HepG2 (cell line): Measurements from ENCODE around the gene GGNBP2. TPM values are rescaled to one million over a fixed set of nuclear protein-coding genes. Genes with fewer than 3 reads are reported as not detected.

Source experiments
- HOXA9 ChIP-seq: sonication (generic); formaldehyde crosslinking; IDR thresholded peaks from 2 replicates; pipeline ENCODE4 v1.8.1; 2022; ENCODE audit warnings: missing genetic modification reagents, mild to moderate bottlenecking, moderate library complexity, borderline replicate concordance
- KAT8 ChIP-seq: IDR thresholded peaks from 2 replicates; pipeline ENCODE4 v1.6.1; 2016; ENCODE audit warnings: missing genetic modification reagents, missing compliant biosample characterization
- MAFK ChIP-seq, 2 experiments: IDR thresholded peaks in 1 of 2; conservative IDR thresholded peaks in 1 of 2; 2 replicates each; pipeline ENCODE4 v1.6.1; 2011; ENCODE audit warnings: improper control_type of control experiment in 2 of 2, low read length in 2 of 2
- MED8 ChIP-seq: sonication (generic); formaldehyde crosslinking; IDR thresholded peaks from 2 replicates; pipeline ENCODE4 v1.8.1; 2023; ENCODE audit warnings: mild to moderate bottlenecking, missing genetic modification reagents; ENCODE audit not compliant: insufficient replicate concordance
- ONECUT2 ChIP-seq: sonication (generic); formaldehyde crosslinking; IDR thresholded peaks from 2 replicates; pipeline ENCODE4 v1.4.0; 2020; ENCODE audit warnings: missing genetic modification reagents
- SP140L ChIP-seq: sonication (generic); formaldehyde crosslinking; IDR thresholded peaks from 2 replicates; pipeline ENCODE4 v1.4.0; 2020; ENCODE audit warnings: missing genetic modification reagents, borderline replicate concordance
- ZFP41 ChIP-seq: sonication (generic); formaldehyde crosslinking; IDR thresholded peaks from 2 replicates; pipeline ENCODE4 v1.4.0; 2020; ENCODE audit warnings: mild to moderate bottlenecking, missing genetic modification reagents, borderline replicate concordance
- ZNF891 ChIP-seq: sonication (generic); formaldehyde crosslinking; IDR thresholded peaks from 2 replicates; pipeline ENCODE4 v1.5.0; 2020; ENCODE audit warnings: mild to moderate bottlenecking, missing genetic modification reagents
- polyA plus RNA-seq, 8 experiments: library from polyadenylated mRNA; depleted of rRNA in 3 of 8; stranded (reverse) in 7 of 8; unstranded in 1 of 8; fragments of >200 nt; fragmentation: Illumina TruSeq in 4 of 8; extraction: Trizol in 4 of 8; gene quantifications; 2 replicates each; pipeline versions ENCODE4 v1.2.1 to v1.2.3, GENCODE V29; 2011 to 2016; ENCODE audit warnings: low read depth in 4 of 8, missing spikeins in 1 of 8, mixed read lengths in 1 of 8; ENCODE audit not compliant: insufficient read depth in 1 of 8
- total RNA-seq, 5 experiments: library from RNA; depleted of rRNA; stranded (reverse); fragments of >200 nt; fragmentation: Illumina TruSeq; extraction: Trizol; gene quantifications; 2 replicates each; pipeline ENCODE4 v1.2.3, GENCODE V29; 2016; ENCODE audit warnings: low read depth in 1 of 5
- TF ChIP-seq, protein P1 (sequence below): sonication (generic); formaldehyde crosslinking; conservative IDR thresholded peaks from 2 replicates; pipeline ENCODE4 v1.8.0; 2022; ENCODE audit warnings: mild to moderate bottlenecking, moderate library complexity, missing genetic modification reagents
- TF ChIP-seq, protein P2 (sequence below): IDR thresholded peaks from 2 replicates; pipeline ENCODE4 v1.6.1; 2016
- TF ChIP-seq, protein P3 (sequence below): IDR thresholded peaks from 2 replicates; pipeline ENCODE4 v1.6.1; 2016; ENCODE audit warnings: missing genetic modification reagents, missing compliant biosample characterization
- TF ChIP-seq, protein P4 (sequence below): sonication (generic); formaldehyde crosslinking; IDR thresholded peaks from 2 replicates; pipeline ENCODE4 v1.4.0; 2020; ENCODE audit warnings: missing genetic modification reagents, borderline replicate concordance
- TF ChIP-seq, protein P5 (sequence below): sonication (generic); formaldehyde crosslinking; IDR thresholded peaks from 2 replicates; pipeline ENCODE4 v1.5.0; 2020; ENCODE audit warnings: mild to moderate bottlenecking, missing genetic modification reagents
- TF ChIP-seq, protein P6 (sequence below): sonication (generic); formaldehyde crosslinking; IDR thresholded peaks from 2 replicates; pipeline ENCODE4 v1.8.0; 2022; ENCODE audit warnings: mild to moderate bottlenecking, missing genetic modification reagents, borderline replicate concordance

GGNBP2 gene
- total and polyA plus RNA-seq, 2 of the 13 experiments (the other 11 are each of a cell fraction or from before 2014, with no cell fraction given): 53.3 to 84.2 TPM

DNA sequence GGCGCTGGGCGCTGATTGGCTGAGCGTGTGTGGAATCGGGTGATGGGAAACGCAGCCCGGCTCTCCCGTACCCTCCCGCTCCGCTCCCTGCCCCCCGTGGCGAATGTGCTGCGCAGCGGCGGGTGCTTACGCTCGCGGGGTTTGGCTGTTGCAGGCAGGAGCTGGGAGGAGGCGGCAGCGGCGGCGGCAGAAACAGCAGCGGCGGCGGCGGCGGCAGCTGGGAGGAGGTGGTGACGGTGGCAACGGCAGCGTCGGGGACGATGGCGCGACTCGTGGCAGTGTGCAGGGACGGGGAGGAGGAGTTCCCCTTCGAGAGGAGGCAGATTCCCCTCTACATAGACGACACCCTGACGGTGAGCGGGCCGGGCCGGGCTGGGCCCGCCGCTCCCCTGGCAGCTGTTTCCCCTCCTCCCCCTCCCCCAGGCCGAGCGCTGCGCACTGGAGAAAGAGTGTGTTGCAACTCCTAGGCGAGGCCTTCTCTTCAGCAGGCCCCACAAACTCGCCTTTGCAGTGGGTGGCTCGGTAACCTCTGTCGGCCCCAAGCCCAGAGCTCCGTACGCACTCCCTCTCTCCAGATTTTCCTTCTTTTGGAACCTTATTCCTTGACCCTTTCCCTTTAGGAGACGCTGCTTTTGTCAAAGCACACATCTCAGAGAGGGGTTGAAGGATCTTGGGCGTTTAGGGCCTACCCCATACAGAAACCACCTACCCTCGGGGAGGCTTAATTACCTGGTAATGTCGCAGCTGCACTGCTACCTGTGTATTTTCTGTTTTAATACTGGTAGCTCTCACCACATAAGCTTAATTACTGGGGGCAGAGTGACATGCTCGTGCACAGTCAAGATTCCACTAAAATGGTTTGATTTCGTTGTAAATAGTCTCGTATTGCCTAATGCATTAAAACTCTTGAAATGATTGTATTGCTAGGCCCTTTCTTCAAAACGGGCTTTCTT lies 1.0 kb downstream of the GGNBP2 start (continued):
- TF ChIP-seq, protein P1, sequence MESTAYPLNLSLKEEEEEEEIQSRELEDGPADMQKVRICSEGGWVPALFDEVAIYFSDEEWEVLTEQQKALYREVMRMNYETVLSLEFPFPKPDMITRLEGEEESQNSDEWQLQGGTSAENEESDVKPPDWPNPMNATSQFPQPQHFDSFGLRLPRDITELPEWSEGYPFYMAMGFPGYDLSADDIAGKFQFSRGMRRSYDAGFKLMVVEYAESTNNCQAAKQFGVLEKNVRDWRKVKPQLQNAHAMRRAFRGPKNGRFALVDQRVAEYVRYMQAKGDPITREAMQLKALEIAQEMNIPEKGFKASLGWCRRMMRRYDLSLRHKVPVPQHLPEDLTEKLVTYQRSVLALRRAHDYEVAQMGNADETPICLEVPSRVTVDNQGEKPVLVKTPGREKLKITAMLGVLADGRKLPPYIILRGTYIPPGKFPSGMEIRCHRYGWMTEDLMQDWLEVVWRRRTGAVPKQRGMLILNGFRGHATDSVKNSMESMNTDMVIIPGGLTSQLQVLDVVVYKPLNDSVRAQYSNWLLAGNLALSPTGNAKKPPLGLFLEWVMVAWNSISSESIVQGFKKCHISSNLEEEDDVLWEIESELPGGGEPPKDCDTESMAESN (CRISPR knock-in tag): peak; percentile 73
- TF ChIP-seq SP140L (CRISPR knock-in tag): no peak
- TF ChIP-seq, protein P2, sequence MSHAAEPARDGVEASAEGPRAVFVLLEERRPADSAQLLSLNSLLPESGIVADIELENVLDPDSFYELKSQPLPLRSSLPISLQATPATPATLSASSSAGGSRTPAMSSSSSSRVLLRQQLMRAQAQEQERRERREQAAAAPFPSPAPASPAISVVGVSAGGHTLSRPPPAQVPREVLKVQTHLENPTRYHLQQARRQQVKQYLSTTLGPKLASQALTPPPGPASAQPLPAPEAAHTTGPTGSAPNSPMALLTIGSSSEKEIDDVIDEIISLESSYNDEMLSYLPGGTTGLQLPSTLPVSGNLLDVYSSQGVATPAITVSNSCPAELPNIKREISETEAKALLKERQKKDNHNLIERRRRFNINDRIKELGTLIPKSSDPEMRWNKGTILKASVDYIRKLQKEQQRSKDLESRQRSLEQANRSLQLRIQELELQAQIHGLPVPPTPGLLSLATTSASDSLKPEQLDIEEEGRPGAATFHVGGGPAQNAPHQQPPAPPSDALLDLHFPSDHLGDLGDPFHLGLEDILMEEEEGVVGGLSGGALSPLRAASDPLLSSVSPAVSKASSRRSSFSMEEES (CRISPR knock-in tag): 0 out of 2 replicates have a peak, but pooled peaks have one; percentile 17
- TF ChIP-seq, protein P3, sequence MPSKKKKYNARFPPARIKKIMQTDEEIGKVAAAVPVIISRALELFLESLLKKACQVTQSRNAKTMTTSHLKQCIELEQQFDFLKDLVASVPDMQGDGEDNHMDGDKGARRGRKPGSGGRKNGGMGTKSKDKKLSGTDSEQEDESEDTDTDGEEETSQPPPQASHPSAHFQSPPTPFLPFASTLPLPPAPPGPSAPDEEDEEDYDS (CRISPR knock-in tag): peak; percentile 55; the same call in 1 of the 2 replicates
- no peak for TF ChIP-seq HOXA9 (CRISPR knock-in tag)
- TF ChIP-seq MAFK (conservative IDR thresholded peaks at IDR 0.05 in 1 of 2, IDR thresholded peaks at IDR 0.05 in 1 of 2; ENCODE audit: low read length in 2 of 2): no peak
- TF ChIP-seq, protein P4, sequence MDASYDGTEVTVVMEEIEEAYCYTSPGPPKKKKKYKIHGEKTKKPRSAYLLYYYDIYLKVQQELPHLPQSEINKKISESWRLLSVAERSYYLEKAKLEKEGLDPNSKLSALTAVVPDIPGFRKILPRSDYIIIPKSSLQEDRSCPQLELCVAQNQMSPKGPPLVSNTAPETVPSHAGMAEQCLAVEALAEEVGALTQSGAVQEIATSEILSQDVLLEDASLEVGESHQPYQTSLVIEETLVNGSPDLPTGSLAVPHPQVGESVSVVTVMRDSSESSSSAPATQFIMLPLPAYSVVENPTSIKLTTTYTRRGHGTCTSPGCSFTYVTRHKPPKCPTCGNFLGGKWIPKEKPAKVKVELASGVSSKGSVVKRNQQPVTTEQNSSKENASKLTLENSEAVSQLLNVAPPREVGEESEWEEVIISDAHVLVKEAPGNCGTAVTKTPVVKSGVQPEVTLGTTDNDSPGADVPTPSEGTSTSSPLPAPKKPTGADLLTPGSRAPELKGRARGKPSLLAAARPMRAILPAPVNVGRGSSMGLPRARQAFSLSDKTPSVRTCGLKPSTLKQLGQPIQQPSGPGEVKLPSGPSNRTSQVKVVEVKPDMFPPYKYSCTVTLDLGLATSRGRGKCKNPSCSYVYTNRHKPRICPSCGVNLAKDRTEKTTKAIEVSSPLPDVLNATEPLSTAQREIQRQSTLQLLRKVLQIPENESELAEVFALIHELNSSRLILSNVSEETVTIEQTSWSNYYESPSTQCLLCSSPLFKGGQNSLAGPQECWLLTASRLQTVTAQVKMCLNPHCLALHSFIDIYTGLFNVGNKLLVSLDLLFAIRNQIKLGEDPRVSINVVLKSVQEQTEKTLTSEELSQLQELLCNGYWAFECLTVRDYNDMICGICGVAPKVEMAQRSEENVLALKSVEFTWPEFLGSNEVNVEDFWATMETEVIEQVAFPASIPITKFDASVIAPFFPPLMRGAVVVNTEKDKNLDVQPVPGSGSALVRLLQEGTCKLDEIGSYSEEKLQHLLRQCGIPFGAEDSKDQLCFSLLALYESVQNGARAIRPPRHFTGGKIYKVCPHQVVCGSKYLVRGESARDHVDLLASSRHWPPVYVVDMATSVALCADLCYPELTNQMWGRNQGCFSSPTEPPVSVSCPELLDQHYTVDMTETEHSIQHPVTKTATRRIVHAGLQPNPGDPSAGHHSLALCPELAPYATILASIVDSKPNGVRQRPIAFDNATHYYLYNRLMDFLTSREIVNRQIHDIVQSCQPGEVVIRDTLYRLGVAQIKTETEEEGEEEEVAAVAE (CRISPR knock-in tag): peak; percentile 64; the same call in 1 of the 2 replicates
- TF ChIP-seq, protein P5, sequence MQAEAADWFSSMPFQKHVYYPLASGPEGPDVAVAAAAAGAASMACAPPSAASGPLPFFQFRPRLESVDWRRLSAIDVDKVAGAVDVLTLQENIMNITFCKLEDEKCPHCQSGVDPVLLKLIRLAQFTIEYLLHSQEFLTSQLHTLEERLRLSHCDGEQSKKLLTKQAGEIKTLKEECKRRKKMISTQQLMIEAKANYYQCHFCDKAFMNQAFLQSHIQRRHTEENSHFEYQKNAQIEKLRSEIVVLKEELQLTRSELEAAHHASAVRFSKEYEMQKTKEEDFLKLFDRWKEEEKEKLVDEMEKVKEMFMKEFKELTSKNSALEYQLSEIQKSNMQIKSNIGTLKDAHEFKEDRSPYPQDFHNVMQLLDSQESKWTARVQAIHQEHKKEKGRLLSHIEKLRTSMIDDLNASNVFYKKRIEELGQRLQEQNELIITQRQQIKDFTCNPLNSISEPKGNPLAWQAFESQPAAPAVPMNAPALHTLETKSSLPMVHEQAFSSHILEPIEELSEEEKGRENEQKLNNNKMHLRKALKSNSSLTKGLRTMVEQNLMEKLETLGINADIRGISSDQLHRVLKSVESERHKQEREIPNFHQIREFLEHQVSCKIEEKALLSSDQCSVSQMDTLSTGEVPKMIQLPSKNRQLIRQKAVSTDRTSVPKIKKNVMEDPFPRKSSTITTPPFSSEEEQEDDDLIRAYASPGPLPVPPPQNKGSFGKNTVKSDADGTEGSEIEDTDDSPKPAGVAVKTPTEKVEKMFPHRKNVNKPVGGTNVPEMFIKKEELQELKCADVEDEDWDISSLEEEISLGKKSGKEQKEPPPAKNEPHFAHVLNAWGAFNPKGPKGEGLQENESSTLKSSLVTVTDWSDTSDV: no peak
- peak; percentile 47 for TF ChIP-seq MED8
- 0 out of 2 replicates have a peak, but pooled peaks have one; percentile 61 for TF ChIP-seq KAT8 (CRISPR knock-in tag)
- no peak for TF ChIP-seq ZFP41 (CRISPR knock-in tag)
- TF ChIP-seq, protein P6, sequence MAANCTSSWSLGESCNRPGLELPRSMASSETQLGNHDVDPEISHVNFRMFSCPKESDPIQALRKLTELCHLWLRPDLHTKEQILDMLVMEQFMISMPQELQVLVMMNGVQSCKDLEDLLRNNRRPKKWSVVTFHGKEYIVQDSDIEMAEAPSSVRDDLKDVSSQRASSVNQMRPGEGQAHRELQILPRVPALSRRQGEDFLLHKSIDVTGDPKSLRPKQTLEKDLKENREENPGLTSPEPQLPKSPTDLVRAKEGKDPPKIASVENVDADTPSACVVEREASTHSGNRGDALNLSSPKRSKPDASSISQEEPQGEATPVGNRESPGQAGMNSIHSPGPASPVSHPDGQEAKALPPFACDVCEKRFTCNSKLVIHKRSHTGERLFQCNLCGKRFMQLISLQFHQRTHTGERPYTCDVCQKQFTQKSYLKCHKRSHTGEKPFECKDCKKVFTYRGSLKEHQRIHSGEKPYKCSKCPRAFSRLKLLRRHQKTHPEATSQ (CRISPR knock-in tag): no peak; the same call in 1 of the 2 replicates
- no peak for TF ChIP-seq ONECUT2 (CRISPR knock-in tag)
- TF ChIP-seq ZNF891 (CRISPR knock-in tag): peak; percentile 81; the same call in 1 of the 2 replicates
